BE2C (cell line): ENCODE measurements around the gene NHLH1.

ENCODE experiments used
- DNase-seq: peaks from one replicate; pipeline ENCODE4 v3.0.0-alpha.2; 2020
- H3K27me3 ChIP-seq: fragments of 250-450 bp; sonication (Bioruptor Pico); 2 replicates; pipeline ENCODE4 v1.5.1; 2020; ENCODE audit warnings: mild to moderate bottlenecking
- H3K36me3 ChIP-seq: fragments of 250-450 bp; sonication (Bioruptor Pico); 2 replicates; pipeline ENCODE4 v1.5.1; 2020; ENCODE audit warnings: mild to moderate bottlenecking
- H3K4me1 ChIP-seq: fragments of 250-450 bp; sonication (Bioruptor Pico); 2 replicates; pipeline ENCODE4 v1.5.1; 2020
- H3K4me3 ChIP-seq: 2 replicates; pipeline ENCODE4 v1.5.1; 2011; ENCODE audit warnings: low read depth, low read length
- H3K9me3 ChIP-seq: fragments of 250-450 bp; sonication (Bioruptor Pico); 2 replicates; pipeline ENCODE4 v1.5.1; 2020
- CTCF ChIP-seq: IDR thresholded peaks from 2 replicates; pipeline ENCODE4 v1.5.1; 2012; ENCODE audit warnings: mild to moderate bottlenecking, low read depth, low read length

The NHLH1 gene

GRCh38 chr1:160400646-160401486 is 34.0 kb downstream of the NHLH1 start:
- no peaks in the 10 kb centered on the region; the same call in 1 of the 2 replicates for H3K4me1 ChIP-seq
- H3K4me3 ChIP-seq: peak overlapping the region; percentile 79
- H3K36me3 ChIP-seq: no peaks in the 10 kb centered on the region
- no peaks in the 10 kb centered on the region for H3K9me3 ChIP-seq
- TF ChIP-seq CTCF: no peak
- H3K27me3 ChIP-seq: no peaks in the 10 kb centered on the region
- no peak for DNase-seq

- DNase-seq: no peak
- TF ChIP-seq CTCF: no peak
- Histone ChIP-seq H3K9me3 (no peaks in the 10 kb centered on the region), H3K27me3 (no peaks in the 10 kb centered on the region), H3K4me3 (peak overlapping the region; percentile 79), H3K36me3 (no peaks in the 10 kb centered on the region), H3K4me1 (no peaks in the 10 kb centered on the region; the same call in 1 of the 2 replicates)
Measured at GRCh38 chr1:160401487-160401805, 34.6 kb downstream of the NHLH1 start.

- TF ChIP-seq CTCF: no peak
- Histone ChIP-seq H3K4me1 (no peaks in the 10 kb centered on the region; the same call in 1 of the 2 replicates), H3K4me3 (no peak overlapping the region), H3K9me3 (no peaks in the 10 kb centered on the region), H3K27me3 (no peaks in the 10 kb centered on the region), H3K36me3 (no peaks in the 10 kb centered on the region)
- no peak for DNase-seq
Measured at GRCh38 chr1:160402001-160402795, 35.3 kb downstream of the NHLH1 start.

GRCh38 chr1:160403244-160403643 is 36.4 kb downstream of the NHLH1 start:
- no peaks in the 10 kb centered on the region for H3K9me3 ChIP-seq
- TF ChIP-seq CTCF: no peak
- no peaks in the 10 kb centered on the region for H3K36me3 ChIP-seq
- no peak for DNase-seq
- no peaks in the 10 kb centered on the region; the same call in 1 of the 2 replicates for H3K4me1 ChIP-seq
- no peak overlapping the region for H3K4me3 ChIP-seq
- no peaks in the 10 kb centered on the region for H3K27me3 ChIP-seq

- H3K9me3 ChIP-seq: no peaks in the 10 kb centered on the region
- no peak for TF ChIP-seq CTCF
- no peak overlapping the region for H3K4me3 ChIP-seq
- no peaks in the 10 kb centered on the region for H3K36me3 ChIP-seq
- H3K27me3 ChIP-seq: no peaks in the 10 kb centered on the region
- no peaks in the 10 kb centered on the region; the same call in 1 of the 2 replicates for H3K4me1 ChIP-seq
- DNase-seq: no peak
Measured at GRCh38 chr1:160404094-160404493, 37.2 kb downstream of the NHLH1 start.
